T-helper 2 cell treated with Interferon-gamma antibody and Interleukin-4, amounts not matched to agents 5 μg/mL and 100 μg/mL, for 36 hours (primary cell): ENCODE results near the gene GEMIN7.
A peak's percentile ranks its signal among the peaks of the same experiment; 100 is the strongest.
"Not testable (repeated sequence)": the region's sequence is repeated elsewhere in the genome, so short reads cannot be mapped to it uniquely, and the experiment has no call there.

Experiments used
- DNase-seq: peaks from one replicate; pipeline ENCODE4 v3.0.0; 2021; ENCODE audit warnings: low spot score
- H3K27ac Mint-ChIP-seq: one replicate; pipeline ENCODE4 v1.8.0; 2021; ENCODE audit warnings: mild to moderate bottlenecking, mixed read lengths
- H3K27me3 Mint-ChIP-seq: one replicate; pipeline ENCODE4 v1.8.0; 2021; ENCODE audit warnings: low read depth, mixed read lengths
- H3K36me3 Mint-ChIP-seq: one replicate; pipeline ENCODE4 v1.8.0; 2021; ENCODE audit warnings: low read depth, mixed read lengths
- H3K4me1 Mint-ChIP-seq: one replicate; pipeline ENCODE4 v1.8.0; 2021; ENCODE audit warnings: low read depth, mixed read lengths
- H3K4me3 Mint-ChIP-seq: one replicate; pipeline ENCODE4 v1.8.0; 2022; ENCODE audit warnings: mild to moderate bottlenecking, moderate library complexity, mixed read lengths
- H3K9me3 Mint-ChIP-seq: one replicate; pipeline ENCODE4 v1.8.0; 2021; ENCODE audit warnings: mixed read lengths

GEMIN7 gene

DNA sequence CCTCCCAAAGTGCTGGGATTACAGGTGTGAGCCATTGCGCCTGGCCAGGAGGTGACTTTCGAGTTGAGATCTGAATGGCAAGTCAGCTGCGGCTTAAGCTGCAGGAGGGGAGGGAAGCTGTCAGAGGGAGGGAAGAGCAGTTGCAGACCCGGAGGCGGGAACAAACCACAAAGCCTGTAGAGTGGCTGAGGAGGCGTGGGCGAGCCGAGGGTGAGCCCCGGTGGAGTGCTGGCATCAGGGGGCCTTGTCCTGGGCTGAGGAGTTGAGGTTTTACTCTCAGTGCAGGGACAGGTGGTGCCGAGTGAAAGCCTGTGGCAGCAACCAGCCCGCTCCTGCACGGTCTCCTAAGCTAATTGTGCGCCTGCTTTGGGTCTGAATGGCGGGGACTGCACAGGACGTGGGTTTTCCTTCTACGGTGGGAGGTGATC is 38.1 kb downstream of the GEMIN7 start:
- H3K9me3 Mint-ChIP-seq = no peaks in the 10 kb centered on the region
- H3K4me1 Mint-ChIP-seq = peaks cover 47% of the 10 kb centered on the region
- H3K27ac Mint-ChIP-seq = peak overlapping the region; percentile 78
- no peaks in the 10 kb centered on the region for H3K36me3 Mint-ChIP-seq
- peak; percentile 78 for DNase-seq
- peak overlapping the region; percentile 37 for H3K4me3 Mint-ChIP-seq
- H3K27me3 Mint-ChIP-seq = no peaks in the 10 kb centered on the region

GRCh38 chr19:45117671-45118070 is 38.6 kb downstream of the GEMIN7 start:
- no peak overlapping the region for H3K27ac Mint-ChIP-seq
- H3K9me3 Mint-ChIP-seq = no peaks in the 10 kb centered on the region
- no peak overlapping the region for H3K4me3 Mint-ChIP-seq
- no peak for DNase-seq
- peaks cover 47% of the 10 kb centered on the region for H3K4me1 Mint-ChIP-seq
- no peaks in the 10 kb centered on the region for H3K27me3 Mint-ChIP-seq
- H3K36me3 Mint-ChIP-seq = no peaks in the 10 kb centered on the region

GRCh38 chr19:45118106-45118505 is 39.0 kb downstream of the GEMIN7 start:
- no peak for DNase-seq
- H3K27me3 Mint-ChIP-seq = no peaks in the 10 kb centered on the region
- peaks cover 47% of the 10 kb centered on the region for H3K4me1 Mint-ChIP-seq
- H3K36me3 Mint-ChIP-seq = no peaks in the 10 kb centered on the region
- H3K4me3 Mint-ChIP-seq = no peak overlapping the region
- H3K9me3 Mint-ChIP-seq = no peaks in the 10 kb centered on the region
- peak overlapping the region; percentile 74 for H3K27ac Mint-ChIP-seq

GRCh38 chr19:45118591-45119355 is 39.7 kb downstream of the GEMIN7 start:
- not testable (repeated sequence) for DNase-seq
- peak overlapping the region; percentile 0 for H3K4me3 Mint-ChIP-seq

DNA sequence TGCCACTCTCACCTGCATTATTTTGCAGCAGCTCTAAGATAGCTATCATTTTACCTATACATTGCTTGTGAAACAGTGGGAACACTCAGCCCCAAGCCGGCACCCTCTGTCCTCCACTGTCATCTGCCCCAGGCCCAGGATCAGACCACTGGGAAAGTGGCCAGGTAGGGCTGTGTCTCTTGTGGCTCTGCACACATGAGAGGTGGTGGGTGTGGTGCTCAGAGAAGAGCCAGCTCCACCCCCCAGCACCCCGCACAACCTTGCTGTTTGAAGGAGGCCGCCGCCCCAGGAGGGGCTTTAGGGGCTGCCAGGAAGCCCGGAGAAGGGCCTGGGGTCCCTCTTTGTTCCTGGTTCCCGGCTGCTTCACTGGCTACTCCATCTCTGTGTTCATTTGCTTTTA is 40.5 kb downstream of the GEMIN7 start:
- no peak for DNase-seq

More at GRCh38 chr19:45118591-45119355, 39.7 kb downstream of the GEMIN7 start:
- H3K27me3 Mint-ChIP-seq, H3K36me3 Mint-ChIP-seq, H3K9me3 Mint-ChIP-seq, H3K27ac Mint-ChIP-seq: not testable (repeated sequence)
- peaks cover 47% of the 10 kb centered on the region for H3K4me1 Mint-ChIP-seq

DNA sequence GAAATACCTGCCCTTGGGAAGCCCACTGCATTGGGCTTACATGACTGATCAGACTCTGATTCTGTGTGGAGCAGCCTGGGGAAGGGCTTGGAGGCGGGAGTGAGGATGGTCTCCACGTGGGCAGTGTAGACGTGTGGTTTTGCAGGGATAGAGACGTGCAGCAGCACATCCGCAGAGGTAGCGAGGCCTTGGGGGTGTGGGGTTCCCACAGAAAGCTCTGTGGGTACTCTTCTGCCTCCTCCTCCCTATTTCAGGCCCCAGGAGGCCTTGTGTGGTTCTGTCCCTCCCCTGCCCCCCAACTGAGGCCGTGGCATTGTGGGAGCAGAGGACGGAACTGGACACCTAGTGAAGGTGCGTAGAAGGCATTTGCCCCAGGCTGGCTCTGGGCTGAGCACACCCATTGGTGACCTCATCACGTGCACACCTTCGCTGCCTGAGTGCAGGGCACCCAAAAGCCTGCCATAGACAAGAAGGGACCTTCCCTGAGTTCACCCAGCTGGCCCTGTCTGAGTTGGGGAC is 42.8 kb downstream of the GEMIN7 start:
- Mint-ChIP-seq H3K4me1 (peaks cover 37% of the 10 kb centered on the region), H3K4me3 (no peak overlapping the region), H3K36me3 (no peaks in the 10 kb centered on the region), H3K9me3 (no peaks in the 10 kb centered on the region), H3K27ac (no peak overlapping the region), H3K27me3 (no peaks in the 10 kb centered on the region)
- no peak for DNase-seq

More for the DNA sequence above, 40.5 kb downstream of the GEMIN7 start:
- H3K4me1 Mint-ChIP-seq = peaks cover 47% of the 10 kb centered on the region
- H3K36me3 Mint-ChIP-seq = no peaks in the 10 kb centered on the region
- H3K9me3 Mint-ChIP-seq = no peaks in the 10 kb centered on the region
- no peak overlapping the region for H3K4me3 Mint-ChIP-seq
- no peaks in the 10 kb centered on the region for H3K27me3 Mint-ChIP-seq
- H3K27ac Mint-ChIP-seq = no peak overlapping the region

- Mint-ChIP-seq H3K36me3 (no peaks in the 10 kb centered on the region), H3K4me1 (peaks cover 30% of the 10 kb centered on the region), H3K9me3 (no peaks in the 10 kb centered on the region), H3K4me3 (no peak overlapping the region), H3K27me3 (no peaks in the 10 kb centered on the region), H3K27ac (no peak overlapping the region)
- DNase-seq = no peak
Observed at GRCh38 chr19:45122832-45123231, 43.8 kb downstream of the GEMIN7 start.

DNA sequence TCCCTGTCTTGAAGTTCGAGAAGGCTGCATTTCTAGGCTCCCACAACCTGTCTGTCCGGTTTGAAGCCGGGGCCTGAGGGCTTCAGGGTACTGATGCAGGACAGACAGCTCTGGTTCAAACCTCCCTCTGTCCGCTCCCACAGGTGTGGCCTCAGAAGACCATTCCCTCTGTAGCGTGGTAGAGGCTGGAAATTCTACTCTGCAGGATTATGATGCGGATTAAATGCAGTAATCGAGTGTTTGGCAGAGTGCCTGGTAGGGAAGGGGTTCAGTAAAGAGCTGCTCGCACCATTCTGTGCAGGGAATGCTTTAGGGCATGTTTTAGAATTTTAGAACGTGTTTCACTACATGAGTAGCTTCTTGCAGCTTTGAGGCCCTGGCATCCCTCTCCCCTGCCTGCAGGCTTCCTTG is 44.4 kb downstream of the GEMIN7 start:
- no peak for DNase-seq
- Mint-ChIP-seq H3K27me3 (no peaks in the 10 kb centered on the region), H3K9me3 (no peaks in the 10 kb centered on the region)

GRCh38 chr19:45124021-45124420 is 45.0 kb downstream of the GEMIN7 start:
- Mint-ChIP-seq H3K4me1 (peaks cover 20% of the 10 kb centered on the region), H3K4me3 (no peak overlapping the region), H3K27ac (no peak overlapping the region)

More for the DNA sequence above, 44.4 kb downstream of the GEMIN7 start:
- Mint-ChIP-seq H3K4me3 (no peak overlapping the region), H3K36me3 (no peaks in the 10 kb centered on the region), H3K4me1 (peaks cover 23% of the 10 kb centered on the region), H3K27ac (no peak overlapping the region)

DNA sequence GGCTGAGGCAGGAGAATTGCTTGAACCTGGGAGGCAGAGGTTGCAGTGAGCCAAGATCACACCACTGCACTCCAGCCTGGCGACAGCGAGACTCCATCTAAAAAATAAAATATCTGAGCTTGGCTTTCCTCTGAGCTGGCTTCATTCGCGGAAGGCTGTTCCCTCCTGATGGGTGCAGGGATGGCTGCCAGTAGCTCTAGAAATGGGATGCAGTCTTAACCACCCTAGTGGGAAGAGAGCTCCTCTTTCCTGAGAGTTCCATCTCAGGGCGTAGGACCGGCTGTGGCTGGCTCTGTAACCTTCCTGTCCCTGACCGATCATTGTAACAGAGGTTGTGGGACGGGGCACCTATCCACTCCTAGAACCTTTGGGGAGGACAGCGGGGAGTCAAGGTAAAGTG is 46.3 kb downstream of the GEMIN7 start:
- Mint-ChIP-seq H3K4me3 (no peak overlapping the region), H3K36me3 (no peaks in the 10 kb centered on the region), H3K9me3 (no peaks in the 10 kb centered on the region), H3K27ac (no peak overlapping the region), H3K4me1 (peaks cover 16% of the 10 kb centered on the region), H3K27me3 (no peaks in the 10 kb centered on the region)
- DNase-seq = no peak

More at GRCh38 chr19:45124021-45124420, 45.0 kb downstream of the GEMIN7 start:
- H3K36me3 Mint-ChIP-seq = no peaks in the 10 kb centered on the region
- H3K27me3 Mint-ChIP-seq = no peaks in the 10 kb centered on the region
- H3K9me3 Mint-ChIP-seq = no peaks in the 10 kb centered on the region
- no peak for DNase-seq

DNA sequence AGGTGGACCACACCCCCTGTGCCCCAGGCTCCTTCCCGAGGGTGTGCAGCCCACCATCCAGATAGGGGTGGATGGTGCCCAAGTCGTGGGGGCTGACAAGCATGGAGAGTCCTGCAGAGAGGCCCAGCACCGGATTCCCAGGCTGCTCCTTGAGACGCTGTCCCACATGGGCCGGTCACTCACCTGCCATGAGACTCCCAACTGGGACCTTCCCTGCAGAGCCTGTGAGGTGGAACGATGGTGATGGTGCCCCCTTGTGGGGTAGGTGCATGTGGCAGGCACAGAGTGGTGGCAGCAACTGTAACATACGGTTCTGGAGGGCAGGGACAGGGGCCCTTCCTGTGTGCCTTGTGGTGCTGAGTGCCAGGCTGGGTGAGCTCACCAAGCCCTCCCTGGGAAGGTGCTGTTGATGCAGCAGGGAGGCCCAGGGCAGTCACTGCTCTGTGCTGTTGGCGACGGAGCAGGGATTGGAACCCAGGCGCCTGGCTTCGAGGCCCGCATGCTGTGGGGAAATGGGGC is 47.0 kb downstream of the GEMIN7 start:
- H3K4me1 Mint-ChIP-seq = peaks cover 12% of the 10 kb centered on the region
- no peaks in the 10 kb centered on the region for H3K27me3 Mint-ChIP-seq
- no peak overlapping the region for H3K27ac Mint-ChIP-seq
- H3K36me3 Mint-ChIP-seq = no peaks in the 10 kb centered on the region
- peak; percentile 57 for DNase-seq
- no peak overlapping the region for H3K4me3 Mint-ChIP-seq
- H3K9me3 Mint-ChIP-seq = no peaks in the 10 kb centered on the region

- DNase-seq = no peak
- Mint-ChIP-seq H3K4me1 (peaks cover 7% of the 10 kb centered on the region), H3K4me3 (no peak overlapping the region), H3K9me3 (no peaks in the 10 kb centered on the region), H3K27me3 (no peaks in the 10 kb centered on the region), H3K27ac (no peak overlapping the region), H3K36me3 (no peaks in the 10 kb centered on the region)
Observed at GRCh38 chr19:45126654-45127053, 47.6 kb downstream of the GEMIN7 start.

DNA sequence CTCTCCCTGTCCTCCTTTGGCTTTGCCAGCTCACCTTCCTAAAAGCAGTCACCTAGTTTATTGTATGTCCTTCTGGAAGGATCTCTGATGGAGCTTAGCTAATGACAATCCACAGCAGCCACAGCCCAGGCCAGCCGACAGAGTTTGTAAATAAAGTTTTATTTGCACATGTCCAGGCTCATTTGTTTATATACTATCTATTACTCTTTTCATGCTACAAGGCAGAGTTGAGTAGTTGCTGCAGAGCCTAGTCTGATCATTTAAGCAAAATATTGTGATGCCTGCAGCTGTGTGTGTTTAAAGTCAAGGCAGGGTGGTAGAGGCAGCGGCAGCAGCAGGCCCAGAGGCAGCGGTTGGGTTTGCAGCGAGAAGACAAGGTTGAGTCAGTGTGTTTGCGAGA is 49.1 kb downstream of the GEMIN7 start:
- Mint-ChIP-seq H3K4me1 (peaks cover 6% of the 10 kb centered on the region), H3K27ac (no peak overlapping the region), H3K9me3 (no peaks in the 10 kb centered on the region), H3K36me3 (no peaks in the 10 kb centered on the region), H3K4me3 (no peak overlapping the region), H3K27me3 (no peaks in the 10 kb centered on the region)
- no peak for DNase-seq

GRCh38 chr19:45128806-45129205 is 49.7 kb downstream of the GEMIN7 start:
- no peak overlapping the region for H3K27ac Mint-ChIP-seq
- no peaks in the 10 kb centered on the region for H3K9me3 Mint-ChIP-seq
- H3K27me3 Mint-ChIP-seq = no peaks in the 10 kb centered on the region
- no peak overlapping the region for H3K4me3 Mint-ChIP-seq
- H3K4me1 Mint-ChIP-seq = peaks cover 6% of the 10 kb centered on the region
- H3K36me3 Mint-ChIP-seq = no peaks in the 10 kb centered on the region
- no peak for DNase-seq
